ENCODE results near the gene NHS.

GRCh38 chrX:17328837-17329236, 46.2 kb upstream of the NHS start:
- no peak for TF ChIP-seq EZH2 (optimal IDR thresholded peaks at IDR 0.05; ENCODE audit: low read depth, low read length)
- TF ChIP-seq, protein P1, sequence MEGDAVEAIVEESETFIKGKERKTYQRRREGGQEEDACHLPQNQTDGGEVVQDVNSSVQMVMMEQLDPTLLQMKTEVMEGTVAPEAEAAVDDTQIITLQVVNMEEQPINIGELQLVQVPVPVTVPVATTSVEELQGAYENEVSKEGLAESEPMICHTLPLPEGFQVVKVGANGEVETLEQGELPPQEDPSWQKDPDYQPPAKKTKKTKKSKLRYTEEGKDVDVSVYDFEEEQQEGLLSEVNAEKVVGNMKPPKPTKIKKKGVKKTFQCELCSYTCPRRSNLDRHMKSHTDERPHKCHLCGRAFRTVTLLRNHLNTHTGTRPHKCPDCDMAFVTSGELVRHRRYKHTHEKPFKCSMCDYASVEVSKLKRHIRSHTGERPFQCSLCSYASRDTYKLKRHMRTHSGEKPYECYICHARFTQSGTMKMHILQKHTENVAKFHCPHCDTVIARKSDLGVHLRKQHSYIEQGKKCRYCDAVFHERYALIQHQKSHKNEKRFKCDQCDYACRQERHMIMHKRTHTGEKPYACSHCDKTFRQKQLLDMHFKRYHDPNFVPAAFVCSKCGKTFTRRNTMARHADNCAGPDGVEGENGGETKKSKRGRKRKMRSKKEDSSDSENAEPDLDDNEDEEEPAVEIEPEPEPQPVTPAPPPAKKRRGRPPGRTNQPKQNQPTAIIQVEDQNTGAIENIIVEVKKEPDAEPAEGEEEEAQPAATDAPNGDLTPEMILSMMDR (IDR thresholded peaks at IDR 0.05; ENCODE audit: low read length): no peak
